ENCODE measurements around the gene CCR6. TPM values are rescaled to one million over a fixed set of nuclear protein-coding genes. Genes with fewer than 3 reads are reported as not detected.

The CCR6 gene
- total RNA-seq, 4 donors from 2014 or later: 0.23 to 2.4 (median 0.57) TPM; not detected in 1

- WGBS, 2 donors: 79 to 93% methylated on average over 5 of the region's 5 CpGs
- H3K4me1 ChIP-seq: no peaks in the 10 kb centered on the region
- H3K36me3 ChIP-seq: no peaks in the 10 kb centered on the region
- H3K9me3 ChIP-seq: no peaks in the 10 kb centered on the region
- H3K27ac ChIP-seq: no peak overlapping the region
- no peak for DNase-seq
- H3K27me3 ChIP-seq: peaks cover 0 to 8% (median 0%) of the 10 kb centered on the region in 4 donors
- no peak overlapping the region for H3K4me3 ChIP-seq
- TF ChIP-seq POLR2A (IDR thresholded peaks at IDR 0.05): no peak
- TF ChIP-seq, protein P1, sequence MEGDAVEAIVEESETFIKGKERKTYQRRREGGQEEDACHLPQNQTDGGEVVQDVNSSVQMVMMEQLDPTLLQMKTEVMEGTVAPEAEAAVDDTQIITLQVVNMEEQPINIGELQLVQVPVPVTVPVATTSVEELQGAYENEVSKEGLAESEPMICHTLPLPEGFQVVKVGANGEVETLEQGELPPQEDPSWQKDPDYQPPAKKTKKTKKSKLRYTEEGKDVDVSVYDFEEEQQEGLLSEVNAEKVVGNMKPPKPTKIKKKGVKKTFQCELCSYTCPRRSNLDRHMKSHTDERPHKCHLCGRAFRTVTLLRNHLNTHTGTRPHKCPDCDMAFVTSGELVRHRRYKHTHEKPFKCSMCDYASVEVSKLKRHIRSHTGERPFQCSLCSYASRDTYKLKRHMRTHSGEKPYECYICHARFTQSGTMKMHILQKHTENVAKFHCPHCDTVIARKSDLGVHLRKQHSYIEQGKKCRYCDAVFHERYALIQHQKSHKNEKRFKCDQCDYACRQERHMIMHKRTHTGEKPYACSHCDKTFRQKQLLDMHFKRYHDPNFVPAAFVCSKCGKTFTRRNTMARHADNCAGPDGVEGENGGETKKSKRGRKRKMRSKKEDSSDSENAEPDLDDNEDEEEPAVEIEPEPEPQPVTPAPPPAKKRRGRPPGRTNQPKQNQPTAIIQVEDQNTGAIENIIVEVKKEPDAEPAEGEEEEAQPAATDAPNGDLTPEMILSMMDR (IDR thresholded peaks at IDR 0.05): no peak
- intact Hi-C loops (cut with DNase I): no loop called here
These were observed 1.9 kb downstream of the CCR6 start for GRCh38 chr6:167124753-167125152.

- no peaks in the 10 kb centered on the region for H3K36me3 ChIP-seq
- peaks cover 0 to 8% (median 0%) of the 10 kb centered on the region in 4 donors for H3K27me3 ChIP-seq
- DNase-seq: no peak
- TF ChIP-seq POLR2A (IDR thresholded peaks at IDR 0.05): no peak
- TF ChIP-seq, protein P1 (IDR thresholded peaks at IDR 0.05): no peak
- 70 to 82% methylated on average over 4 of the region's 4 CpGs for WGBS, 2 donors
- intact Hi-C loops (cut with DNase I): no loop called here
- H3K4me3 ChIP-seq: no peak overlapping the region
- no peaks in the 10 kb centered on the region for H3K9me3 ChIP-seq
- no peak overlapping the region for H3K27ac ChIP-seq
- no peaks in the 10 kb centered on the region for H3K4me1 ChIP-seq
These were observed 2.5 kb downstream of the CCR6 start for GRCh38 chr6:167125410-167125809.

DNA sequence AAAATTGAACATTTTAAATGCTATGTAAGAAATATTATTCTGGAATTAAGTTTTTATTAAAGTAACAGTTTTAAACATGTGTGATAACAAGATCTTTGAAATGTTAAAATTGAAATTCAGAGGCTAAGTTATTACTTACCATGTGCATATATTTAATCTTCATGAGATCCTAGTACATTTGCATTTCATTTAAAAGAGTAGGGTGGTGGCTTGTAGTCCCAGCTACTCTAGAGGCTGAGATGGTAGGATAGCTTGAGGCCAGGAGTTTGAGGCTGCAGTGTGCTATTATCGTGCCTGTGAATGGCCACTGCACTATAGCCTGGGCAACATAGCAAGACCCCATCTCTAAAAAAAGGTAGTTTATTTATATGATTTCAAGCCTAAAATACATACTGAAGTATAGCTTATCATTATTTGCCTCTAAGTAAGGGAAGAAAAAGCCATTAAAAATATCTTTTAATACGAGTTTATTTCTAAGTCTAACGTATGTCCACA lies 3.0 kb downstream of the CCR6 start:
- no peak overlapping the region for H3K4me3 ChIP-seq
- no peaks in the 10 kb centered on the region for H3K4me1 ChIP-seq
- no peaks in the 10 kb centered on the region for H3K9me3 ChIP-seq
- intact Hi-C loops (cut with DNase I): no loop called here
- WGBS, 2 donors: 74 to 83% methylated on average over 3 of the region's 3 CpGs
- DNase-seq: no peak
- no peaks in the 10 kb centered on the region for H3K36me3 ChIP-seq
- no peak overlapping the region for H3K27ac ChIP-seq
- H3K27me3 ChIP-seq: peaks cover 0 to 6% (median 0%) of the 10 kb centered on the region in 4 donors
- no peak for TF ChIP-seq POLR2A (IDR thresholded peaks at IDR 0.05)
- TF ChIP-seq, protein P1 (IDR thresholded peaks at IDR 0.05): no peak

DNA sequence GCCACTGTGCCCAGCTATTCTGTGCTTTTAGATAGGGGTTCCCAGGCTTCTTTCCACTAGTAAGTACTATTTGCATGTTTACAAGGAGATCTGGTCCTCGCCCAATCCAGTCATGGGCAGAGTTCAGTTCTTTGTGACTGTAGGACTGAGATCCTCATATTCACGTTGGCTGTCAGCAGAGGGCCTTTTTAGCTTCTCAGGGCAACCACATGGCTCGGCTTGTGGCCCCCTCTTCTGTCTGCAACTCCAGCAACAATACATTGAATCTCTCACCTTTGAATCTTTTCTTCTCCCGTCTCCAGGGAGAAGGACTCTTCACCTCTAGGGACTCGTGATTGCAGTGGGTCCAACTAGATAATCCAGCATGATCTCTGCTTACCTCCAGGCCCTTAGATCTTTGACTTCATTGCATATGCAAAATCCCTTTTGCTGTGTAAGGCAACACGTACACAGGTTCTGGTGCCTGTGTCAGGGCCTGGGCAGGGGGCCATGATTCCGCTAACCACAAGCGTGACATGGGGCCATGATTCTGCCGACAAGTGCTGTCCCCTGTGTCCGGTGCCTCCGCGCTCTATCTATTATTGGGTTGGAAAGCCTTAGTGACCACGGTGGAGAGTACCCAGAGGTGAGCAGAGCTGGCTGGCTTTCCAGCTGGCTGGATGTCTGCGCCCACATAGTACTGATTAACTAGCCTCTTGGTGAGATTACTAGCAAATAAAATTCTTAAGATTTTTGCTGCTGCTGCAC lies 5.1 kb downstream of the CCR6 start:
- TF ChIP-seq POLR2A (IDR thresholded peaks at IDR 0.05): no peak
- TF ChIP-seq, protein P1 (IDR thresholded peaks at IDR 0.05): no peak
- intact Hi-C loops (cut with DNase I): no loop called here
- no peaks in the 10 kb centered on the region for H3K4me1 ChIP-seq
- no peak overlapping the region for H3K27ac ChIP-seq
- WGBS, 2 donors: 82 to 91% methylated on average over 12 to 14 of the region's 14 CpGs
- no peaks in the 10 kb centered on the region for H3K27me3 ChIP-seq
- no peak overlapping the region for H3K4me3 ChIP-seq
- H3K36me3 ChIP-seq: no peaks in the 10 kb centered on the region
- DNase-seq: no peak
- H3K9me3 ChIP-seq: no peaks in the 10 kb centered on the region

DNA sequence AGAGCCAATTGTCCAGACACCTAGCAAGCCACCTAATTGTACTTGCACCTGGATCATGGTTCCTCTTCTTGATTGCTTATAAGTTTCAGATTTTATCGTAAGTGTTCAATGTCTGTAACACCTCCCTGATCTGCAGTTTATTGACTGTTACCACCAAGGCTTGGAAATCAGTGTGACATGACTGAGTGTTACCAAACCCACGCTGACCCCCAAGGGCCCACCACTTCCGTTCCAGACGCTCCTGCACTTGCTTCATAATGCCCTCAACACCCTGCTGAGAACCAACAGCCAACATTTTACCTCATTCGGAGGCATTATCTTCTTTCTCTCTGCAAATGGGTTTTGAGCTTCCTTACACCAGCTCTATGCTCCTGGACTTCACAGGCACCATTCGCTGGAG lies 6.3 kb downstream of the CCR6 start:
- no peak overlapping the region for H3K4me3 ChIP-seq
- H3K27ac ChIP-seq: no peak overlapping the region
- 75 to 80% methylated on average over 6 of the region's 6 CpGs for WGBS, 2 donors
- no peak for DNase-seq
- no peaks in the 10 kb centered on the region for H3K27me3 ChIP-seq
- intact Hi-C loops (cut with DNase I): no loop called here
- TF ChIP-seq, protein P1 (IDR thresholded peaks at IDR 0.05): no peak
- no peak for TF ChIP-seq POLR2A (IDR thresholded peaks at IDR 0.05)
- H3K4me1 ChIP-seq: no peaks in the 10 kb centered on the region
- H3K36me3 ChIP-seq: no peaks in the 10 kb centered on the region
- H3K9me3 ChIP-seq: no peaks in the 10 kb centered on the region
